Neural cell (in vitro differentiated cells): ENCODE measurements around the gene PEF1.

ENCODE experiments used
- EZH2 ChIP-seq: fragments of 200-600, 300-800 bp; shearing (Covaris generic), sonication (generic); IDR thresholded peaks from 2 replicates; pipeline ENCODE4 v1.6.1; 2014; ENCODE audit warnings: antibody characterized with exemption, low read length, borderline replicate concordance, mild to moderate bottlenecking; ENCODE audit not compliant: insufficient read depth, poor library complexity, severe bottlenecking
- MXI1 ChIP-seq: fragments of 450-650 bp; conservative IDR thresholded peaks from 2 replicates; pipeline ENCODE4 v1.6.1; 2014; ENCODE audit warnings: antibody characterized with exemption, mild to moderate bottlenecking; ENCODE audit not compliant: poor library complexity, severe bottlenecking
- POLR2AphosphoS5 ChIP-seq: IDR thresholded peaks from 2 replicates; pipeline ENCODE4 v1.6.1; 2012
- RAD21 ChIP-seq: fragments of 450-650 bp; conservative IDR thresholded peaks from 2 replicates; pipeline ENCODE4 v1.6.1; 2014; ENCODE audit warnings: antibody characterized with exemption, mild to moderate bottlenecking, moderate library complexity
- TF ChIP-seq, protein P1 (sequence below): fragments of 450-650 bp; IDR thresholded peaks from 2 replicates; pipeline ENCODE4 v1.5.1; 2014; ENCODE audit warnings: antibody characterized with exemption, mild to moderate bottlenecking, moderate library complexity; ENCODE audit not compliant: poor library complexity, severe bottlenecking

DNA sequence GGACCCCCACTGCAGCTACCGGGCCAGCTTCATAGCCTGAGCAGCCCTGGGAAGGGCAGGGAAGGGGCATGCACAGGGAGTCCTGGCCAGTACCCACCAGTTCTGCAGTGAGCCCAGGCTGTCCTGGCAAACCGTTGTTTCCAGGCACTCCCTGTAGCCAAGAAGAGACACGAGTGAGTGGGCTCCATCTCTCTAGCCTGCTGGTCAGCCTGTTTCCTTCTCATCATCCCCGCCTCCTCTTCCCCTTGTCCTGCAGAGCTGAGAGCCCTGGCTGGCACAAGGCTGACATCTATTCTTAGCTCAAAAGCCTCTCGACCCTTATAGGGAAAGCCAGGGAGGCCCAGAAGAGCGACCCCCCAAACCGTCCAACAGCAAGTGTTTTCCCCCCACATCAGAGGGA, 30.5 kb upstream of the PEF1 start:
- TF ChIP-seq, protein P1, sequence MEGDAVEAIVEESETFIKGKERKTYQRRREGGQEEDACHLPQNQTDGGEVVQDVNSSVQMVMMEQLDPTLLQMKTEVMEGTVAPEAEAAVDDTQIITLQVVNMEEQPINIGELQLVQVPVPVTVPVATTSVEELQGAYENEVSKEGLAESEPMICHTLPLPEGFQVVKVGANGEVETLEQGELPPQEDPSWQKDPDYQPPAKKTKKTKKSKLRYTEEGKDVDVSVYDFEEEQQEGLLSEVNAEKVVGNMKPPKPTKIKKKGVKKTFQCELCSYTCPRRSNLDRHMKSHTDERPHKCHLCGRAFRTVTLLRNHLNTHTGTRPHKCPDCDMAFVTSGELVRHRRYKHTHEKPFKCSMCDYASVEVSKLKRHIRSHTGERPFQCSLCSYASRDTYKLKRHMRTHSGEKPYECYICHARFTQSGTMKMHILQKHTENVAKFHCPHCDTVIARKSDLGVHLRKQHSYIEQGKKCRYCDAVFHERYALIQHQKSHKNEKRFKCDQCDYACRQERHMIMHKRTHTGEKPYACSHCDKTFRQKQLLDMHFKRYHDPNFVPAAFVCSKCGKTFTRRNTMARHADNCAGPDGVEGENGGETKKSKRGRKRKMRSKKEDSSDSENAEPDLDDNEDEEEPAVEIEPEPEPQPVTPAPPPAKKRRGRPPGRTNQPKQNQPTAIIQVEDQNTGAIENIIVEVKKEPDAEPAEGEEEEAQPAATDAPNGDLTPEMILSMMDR: no peak
- TF ChIP-seq EZH2: no peak
- no peak for TF ChIP-seq RAD21
- no peak for TF ChIP-seq MXI1
- no peak for TF ChIP-seq POLR2AphosphoS5
